HepG2 (cell line): ENCODE data around the gene GLDC. TPM values are rescaled to one million over a fixed set of nuclear protein-coding genes. Genes with fewer than 3 reads are reported as not detected.

Source experiments
- ATAC-seq: fragments of 200-7000 bp; cut with Tn5 transposase; 3 replicates; pipeline ENCODE4 v1.9.1; 2020; ENCODE audit warnings: mild to moderate bottlenecking, moderate library complexity
- BruUV-seq: library from RNA; stranded (reverse); fragments of 400-500 nt; replicated peaks from 2 replicates; lab custom pipeline; 2021; lab: Mats Ljungman, UMichigan
- CTCF ChIA-PET: fragments of 300-600 bp; formaldehyde crosslinking; extraction: SDS; loops from one replicate; lab custom pipeline; 2021; ENCODE audit warnings: low total read pairs, inconsistent platforms, low intra/inter-chr PET ratio; lab: Yijun Ruan, JAX
- POLR2A ChIA-PET: fragments of 350-600 bp; sonication (Branson Sonifier 250); formaldehyde crosslinking; loops from one replicate; lab custom pipeline; 2020; ENCODE audit warnings: antibody characterized with exemption, inconsistent platforms; lab: Yijun Ruan, JAX
- DNase-seq: peaks from one replicate; pipeline ENCODE4 v3.0.0-alpha.2; 2015; ENCODE audit warnings: low spot score
- FAIRE-seq: peaks from 3 replicates; lab custom pipeline; 2011; peaks lifted over from hg19 to GRCh38; lab: Jason Lieb, UNC
- H2AFZ ChIP-seq: one replicate; pipeline ENCODE4 v1.6.1; 2011; ENCODE audit warnings: low read length, inconsistent platforms
- H3K27ac ChIP-seq: fragments of 300-600 bp; 3 replicates; pipeline ENCODE4 v1.8.0; 2011; ENCODE audit warnings: mixed run types, mild to moderate bottlenecking, mixed read lengths, low read length, inconsistent platforms; ENCODE audit not compliant: insufficient read depth; ENCODE audit errors: extremely low read length
- H3K27me3 ChIP-seq, 2 experiments: fragments of 200-600 bp in 1 of 2; 2 replicates in 1 of 2; 3 replicates in 1 of 2; pipeline versions ENCODE4 v1.6.0 to v1.8.0; 2011; ENCODE audit warnings: low read length in 2 of 2, mild to moderate bottlenecking in 2 of 2, moderate library complexity in 2 of 2, inconsistent platforms in 1 of 2; ENCODE audit not compliant: insufficient read depth in 2 of 2, control insufficient read depth in 1 of 2
- H3K36me3 ChIP-seq, 2 experiments: fragments of 200-600 bp in 1 of 2; replicated peaks in 1 of 2; 2 replicates in 1 of 2; 3 replicates in 1 of 2; pipeline versions ENCODE4 v1.5.1 to v1.8.0; 2011; ENCODE audit warnings: low read length in 2 of 2, inconsistent platforms in 1 of 2; ENCODE audit not compliant: insufficient read depth in 2 of 2, control insufficient read depth in 1 of 2
- H3K4me1 ChIP-seq: 2 replicates; pipeline ENCODE4 v1.5.1; 2012; ENCODE audit warnings: low read length, inconsistent platforms; ENCODE audit not compliant: insufficient read depth
- H3K4me2 ChIP-seq: 2 replicates; pipeline ENCODE4 v1.6.0; 2011; ENCODE audit warnings: low read depth, low read length, inconsistent platforms
- H3K4me3 ChIP-seq, 3 experiments: fragments of 200-600 bp in 1 of 3; sonication (generic), shearing (Covaris generic) in 1 of 3; replicated peaks in 1 of 3; 2 replicates each; pipeline ENCODE4 v1.5.1; 2011 to 2016; ENCODE audit warnings: low read length in 3 of 3, inconsistent platforms in 2 of 3, low read depth in 2 of 3, mild to moderate bottlenecking in 2 of 3, control low read depth in 1 of 3, mixed read lengths in 1 of 3; ENCODE audit not compliant: insufficient read depth in 1 of 3
- H3K79me2 ChIP-seq: one replicate; pipeline ENCODE4 v1.6.1; 2011; ENCODE audit warnings: low read length, inconsistent platforms; ENCODE audit not compliant: insufficient read depth
- H3K9ac ChIP-seq: 2 replicates; pipeline ENCODE4 v1.6.0; 2011; ENCODE audit warnings: mild to moderate bottlenecking, low read depth, low read length, inconsistent platforms; ENCODE audit not compliant: insufficient read depth
- H3K9me3 ChIP-seq: 2 replicates; pipeline ENCODE4 v1.5.1; 2012; ENCODE audit warnings: mild to moderate bottlenecking, low read length
- H4K20me1 ChIP-seq: 2 replicates; pipeline ENCODE4 v1.6.0; 2011; ENCODE audit warnings: inconsistent platforms, mild to moderate bottlenecking, low read length, moderate library complexity; ENCODE audit not compliant: insufficient read depth
- ATF5 ChIP-seq: sonication (generic); formaldehyde crosslinking; IDR thresholded peaks from 2 replicates; pipeline ENCODE4 v1.4.0; 2020; ENCODE audit warnings: mild to moderate bottlenecking, low read depth, missing genetic modification reagents
- CHCHD3 ChIP-seq: sonication (generic); formaldehyde crosslinking; IDR thresholded peaks from 2 replicates; pipeline ENCODE4 v1.8.0; 2022; ENCODE audit warnings: mild to moderate bottlenecking, missing genetic modification reagents, moderate library complexity
- NFIB ChIP-seq: sonication (generic); formaldehyde crosslinking; IDR thresholded peaks from 2 replicates; pipeline ENCODE4 v1.9.0; 2021; ENCODE audit warnings: missing genetic modification reagents, mild to moderate bottlenecking, borderline replicate concordance
- PRMT3 ChIP-seq: sonication (generic); formaldehyde crosslinking; IDR thresholded peaks from 2 replicates; pipeline ENCODE4 v1.8.1; 2022; ENCODE audit warnings: low read depth, mild to moderate bottlenecking, moderate library complexity, missing genetic modification reagents, borderline replicate concordance
- RARA ChIP-seq: IDR thresholded peaks from 2 replicates; pipeline ENCODE4 v1.6.1; 2016; ENCODE audit warnings: missing genetic modification reagents, missing compliant biosample characterization
- REPIN1 ChIP-seq: sonication (generic); formaldehyde crosslinking; IDR thresholded peaks from 2 replicates; pipeline ENCODE4 v1.8.0; 2022; ENCODE audit warnings: missing genetic modification reagents, low read depth, mild to moderate bottlenecking, borderline replicate concordance
- RFX1 ChIP-seq: fragments of 450-650 bp; IDR thresholded peaks from 2 replicates; pipeline ENCODE4 v1.6.1; 2017
- RXRA ChIP-seq: sonication (generic); formaldehyde crosslinking; IDR thresholded peaks from 2 replicates; pipeline ENCODE4 v1.5.1; 2020; ENCODE audit warnings: missing genetic modification reagents
- SIX1 ChIP-seq: sonication (generic); formaldehyde crosslinking; IDR thresholded peaks from 2 replicates; pipeline ENCODE4 v1.4.0; 2020; ENCODE audit warnings: missing genetic modification reagents, borderline replicate concordance
- SMAD9 ChIP-seq: sonication (generic); formaldehyde crosslinking; IDR thresholded peaks from 2 replicates; pipeline ENCODE4 v1.5.1; 2020; ENCODE audit warnings: mild to moderate bottlenecking, missing genetic modification reagents
- SMARCC2 ChIP-seq: fragments of 450-650 bp; IDR thresholded peaks from 2 replicates; pipeline ENCODE4 v1.6.1; 2017; ENCODE audit warnings: antibody characterized with exemption, mild to moderate bottlenecking
- SOX5 ChIP-seq: IDR thresholded peaks from 2 replicates; pipeline ENCODE4 v1.6.1; 2016; ENCODE audit warnings: borderline replicate concordance
- TRIM22 ChIP-seq: fragments of 450-650 bp; IDR thresholded peaks from 2 replicates; pipeline ENCODE4 v1.6.1; 2017
- XBP1 ChIP-seq: sonication (generic); formaldehyde crosslinking; IDR thresholded peaks from 2 replicates; pipeline ENCODE4 v1.5.0; 2020; ENCODE audit warnings: missing genetic modification reagents
- ZFP90 ChIP-seq: sonication (generic); formaldehyde crosslinking; IDR thresholded peaks from 2 replicates; pipeline ENCODE4 v1.8.0; 2022; ENCODE audit warnings: missing genetic modification reagents, mild to moderate bottlenecking, inconsistent platforms, borderline replicate concordance
- ZNF329 ChIP-seq: sonication (generic); formaldehyde crosslinking; IDR thresholded peaks from 2 replicates; pipeline ENCODE4 v1.9.0; 2021; ENCODE audit warnings: low read depth, mild to moderate bottlenecking, missing genetic modification reagents
- ZNF83 ChIP-seq: sonication (generic); formaldehyde crosslinking; IDR thresholded peaks from 2 replicates; pipeline ENCODE4 v1.4.0; 2020; ENCODE audit warnings: missing genetic modification reagents, mild to moderate bottlenecking, borderline replicate concordance
- ZNF879 ChIP-seq: sonication (generic); formaldehyde crosslinking; IDR thresholded peaks from 2 replicates; pipeline ENCODE4 v1.8.1; 2023; ENCODE audit warnings: missing genetic modification reagents
- ZSCAN9 ChIP-seq: IDR thresholded peaks from 2 replicates; pipeline ENCODE4 v1.6.1; 2016; ENCODE audit warnings: borderline replicate concordance
- WGBS: methylation state at CpG from one replicate; pipeline ENCODE4 v1.1.6; 2017; ENCODE audit warnings: low lambda C conversion rate; 5-methylcytosine and 5-hydroxymethylcytosine counted together
- in situ Hi-C: cut with HindIII; loops from 2 replicates; pipeline ENCODE4 v1.10.0; 2017; ENCODE audit warnings: low pct_unique_long_range_greater_than_20kb; ENCODE audit not compliant: extremely low pct_ligation_motif_present
- intact Hi-C: fragments of 100-400 bp; cut with micrococcal nuclease; formaldehyde crosslinking; loops from one replicate; pipeline ENCODE4 v1.10.0; 2022; ENCODE audit not compliant: unreplicated experiment
- polyA plus RNA-seq, 8 experiments: library from polyadenylated mRNA; depleted of rRNA in 3 of 8; stranded (reverse) in 7 of 8; unstranded in 1 of 8; fragments of >200 nt; fragmentation: Illumina TruSeq in 4 of 8; extraction: Trizol in 4 of 8; gene quantifications; 2 replicates each; pipeline versions ENCODE4 v1.2.1 to v1.2.3, GENCODE V29; 2011 to 2016; ENCODE audit warnings: low read depth in 4 of 8, missing spikeins in 1 of 8, mixed read lengths in 1 of 8; ENCODE audit not compliant: insufficient read depth in 1 of 8
- total RNA-seq, 5 experiments: library from RNA; depleted of rRNA; stranded (reverse); fragments of >200 nt; fragmentation: Illumina TruSeq; extraction: Trizol; gene quantifications; 2 replicates each; pipeline ENCODE4 v1.2.3, GENCODE V29; 2016; ENCODE audit warnings: low read depth in 1 of 5

Gene GLDC
- total and polyA plus RNA-seq, 2 of the 13 experiments (the other 11 are each of a cell fraction or from before 2014, with no cell fraction given), result 59.3 to 115 TPM

DNA sequence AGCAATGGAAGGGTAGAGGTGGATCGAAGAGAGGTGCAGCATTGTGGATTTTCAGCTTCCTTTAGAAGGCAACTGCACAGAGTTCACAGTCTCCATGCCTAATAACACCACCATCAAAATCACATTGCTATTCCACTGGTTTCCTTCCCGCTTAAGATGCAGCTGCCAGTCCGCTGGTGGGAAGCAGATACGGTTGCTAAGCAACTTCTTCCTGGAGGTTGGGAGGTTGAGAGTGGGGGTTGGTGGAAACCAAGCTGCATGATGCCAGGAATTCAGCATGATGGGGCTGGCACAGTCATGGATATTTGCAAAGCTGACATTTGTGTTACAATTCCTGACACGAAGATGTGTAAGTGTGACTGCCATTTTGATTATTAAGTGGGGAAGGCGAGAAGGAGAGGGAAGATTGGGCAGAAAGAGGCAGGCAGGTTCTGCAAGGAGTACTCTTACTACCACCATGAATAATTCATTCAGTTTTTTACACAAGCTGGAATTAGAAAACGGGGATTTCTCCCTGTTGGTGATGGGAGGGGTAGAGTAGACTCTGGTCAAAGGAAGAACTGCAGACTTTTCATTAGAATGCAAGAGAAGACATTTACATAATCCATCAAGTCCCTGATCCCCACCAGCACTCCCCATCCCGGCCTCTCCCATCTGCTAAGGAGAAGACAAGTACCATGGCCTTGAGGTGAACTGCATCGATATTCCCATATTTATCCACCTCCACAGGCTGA lies 87.5 kb downstream of the GLDC start:
- Histone ChIP-seq H2AFZ (no peak overlapping the region), H3K27me3 (no peaks in the 10 kb centered on the region), H3K27ac (no peak overlapping the region), H3K36me3 (peaks cover 19 to 50% of the 10 kb centered on the region in 2 experiments), H3K4me2 (no peak overlapping the region), H3K4me1 (no peaks in the 10 kb centered on the region), H3K4me3 (no peak overlapping the region), H3K79me2 (no peaks in the 10 kb centered on the region), H4K20me1 (no peaks in the 10 kb centered on the region), H3K9ac (no peak overlapping the region)
- no peak for ATAC-seq
- no peak for FAIRE-seq
- DNase-seq, result no peak
- WGBS, result 96% methylated on average over 9 of the region's 9 CpGs
- TF ChIP-seq XBP1 (CRISPR knock-in tag), result no peak
- TF ChIP-seq ZNF879 (CRISPR knock-in tag), result no peak
- no peak for TF ChIP-seq ZFP90 (CRISPR knock-in tag)
- no peak for TF ChIP-seq SMAD9
- TF ChIP-seq TRIM22, result no peak
- no peak for TF ChIP-seq PRMT3 (CRISPR knock-in tag)
- TF ChIP-seq, all 625 proteins: peak for 0
- ChIA-PET POLR2A (interaction anchor here (0.6 kb wide), 1 partner anchor 124 kb away, joined by 3 read pairs; no protein-coding TSS in a partner anchor), CTCF (no interaction called here)
- intact Hi-C loops (no loop called here), in situ Hi-C loops (no loop called here)
- BruUV-seq, result no TSS peak
- no peaks in the 10 kb centered on the region for H3K9me3 ChIP-seq

DNA sequence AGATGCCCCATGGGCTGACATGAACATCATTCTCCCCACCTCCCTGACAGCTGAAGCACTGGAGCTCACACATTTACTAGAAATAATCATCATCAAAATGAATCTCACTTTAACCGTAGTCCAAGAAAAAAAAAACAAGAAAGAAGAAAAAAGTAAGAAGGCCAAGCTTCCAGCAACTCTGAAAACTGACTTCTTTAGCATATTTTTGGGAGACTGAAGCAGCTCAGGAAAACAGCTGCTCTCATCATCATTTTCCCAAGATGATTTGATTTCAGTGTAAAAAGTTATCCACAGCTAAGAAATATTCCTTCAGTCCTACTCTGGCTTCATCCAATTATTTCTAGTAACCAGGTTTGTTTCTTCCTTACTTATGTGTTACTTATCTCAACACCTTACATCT lies 91.7 kb downstream of the GLDC start:
- Histone ChIP-seq H4K20me1 (no peaks in the 10 kb centered on the region), H3K4me1 (peaks cover 14% of the 10 kb centered on the region), H2AFZ (no peak overlapping the region), H3K27me3 (no peaks in the 10 kb centered on the region), H3K4me3 (no peak overlapping the region), H3K79me2 (no peaks in the 10 kb centered on the region), H3K9me3 (no peaks in the 10 kb centered on the region), H3K27ac (no peak overlapping the region), H3K36me3 (peaks cover 20 to 45% of the 10 kb centered on the region in 2 experiments; a peak in 4 of 5 replicates), H3K9ac (no peak overlapping the region), H3K4me2 (no peak overlapping the region)
- in situ Hi-C loops, result no loop called here
- ATAC-seq (no peak), FAIRE-seq (no peak), DNase-seq (no peak)
- ChIA-PET POLR2A (no interaction called here), CTCF (no interaction called here)
- intact Hi-C loops, result no loop called here
- 94% methylated on average over 1 of the region's 1 CpG for WGBS
- BruUV-seq, result no TSS peak
- no peak for TF ChIP-seq ZNF83 (CRISPR knock-in tag)
- TF ChIP-seq ZNF329 (CRISPR knock-in tag), result no peak
- TF ChIP-seq CHCHD3 (CRISPR knock-in tag), result no peak
- TF ChIP-seq RFX1, result no peak
- no peak for TF ChIP-seq REPIN1
- TF ChIP-seq SMARCC2, result no peak
- TF ChIP-seq NFIB (CRISPR knock-in tag), result no peak
- TF ChIP-seq ATF5 (CRISPR knock-in tag), result no peak
- TF ChIP-seq RXRA (CRISPR knock-in tag), result no peak
- no peak for TF ChIP-seq RARA
- no peak for TF ChIP-seq SIX1 (CRISPR knock-in tag)
- TF ChIP-seq ZSCAN9 (CRISPR knock-in tag), result no peak
- TF ChIP-seq SOX5 (CRISPR knock-in tag), result no peak
